HG03108 (cell line): ENCODE measurements around the gene FAM193B.

Experiments used
- ATAC-seq: cut with Tn5 transposase; IDR thresholded peaks from one replicate; pipeline ENCODE4 v1.9.1; 2021; ENCODE audit warnings: moderate library complexity; ENCODE audit not compliant: unreplicated experiment

FAM193B gene

GRCh38 chr5:177501874-177502678 lies 52.3 kb downstream of the FAM193B start:
- no peak for ATAC-seq

- no peak for ATAC-seq
These were observed 53.5 kb downstream of the FAM193B start for GRCh38 chr5:177500685-177501522.

DNA sequence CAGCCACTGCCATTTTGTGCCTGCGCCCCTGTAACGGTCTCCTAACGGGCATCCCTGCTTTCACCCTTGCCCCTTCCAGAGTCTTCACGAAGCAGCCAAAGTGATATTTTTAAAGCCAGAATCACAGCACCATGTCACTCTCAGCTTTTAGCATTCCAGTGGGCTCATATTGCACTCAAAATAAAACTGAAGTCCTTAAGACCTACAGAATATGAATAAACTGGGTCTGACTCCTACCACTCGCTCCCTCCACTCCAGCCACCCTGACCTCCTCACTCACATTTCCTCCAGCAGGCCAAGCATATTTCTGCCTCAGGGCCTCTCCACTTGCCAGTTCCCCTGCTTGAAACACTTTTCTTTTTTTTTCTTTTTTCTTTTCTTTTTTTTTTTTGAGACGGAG lies 54.5 kb downstream of the FAM193B start:
- no peak for ATAC-seq

- ATAC-seq: no peak
These were observed 56.2 kb downstream of the FAM193B start for GRCh38 chr5:177498013-177498787.

- peak; percentile 75 for ATAC-seq
These were observed 56.9 kb downstream of the FAM193B start, which contains the start of gene PDLIM7 for GRCh38 chr5:177497292-177498012. PDLIM7 (minus strand) TSS chr5:177497604; CDS start chr5:177496512, 1,092 bp downstream.

DNA sequence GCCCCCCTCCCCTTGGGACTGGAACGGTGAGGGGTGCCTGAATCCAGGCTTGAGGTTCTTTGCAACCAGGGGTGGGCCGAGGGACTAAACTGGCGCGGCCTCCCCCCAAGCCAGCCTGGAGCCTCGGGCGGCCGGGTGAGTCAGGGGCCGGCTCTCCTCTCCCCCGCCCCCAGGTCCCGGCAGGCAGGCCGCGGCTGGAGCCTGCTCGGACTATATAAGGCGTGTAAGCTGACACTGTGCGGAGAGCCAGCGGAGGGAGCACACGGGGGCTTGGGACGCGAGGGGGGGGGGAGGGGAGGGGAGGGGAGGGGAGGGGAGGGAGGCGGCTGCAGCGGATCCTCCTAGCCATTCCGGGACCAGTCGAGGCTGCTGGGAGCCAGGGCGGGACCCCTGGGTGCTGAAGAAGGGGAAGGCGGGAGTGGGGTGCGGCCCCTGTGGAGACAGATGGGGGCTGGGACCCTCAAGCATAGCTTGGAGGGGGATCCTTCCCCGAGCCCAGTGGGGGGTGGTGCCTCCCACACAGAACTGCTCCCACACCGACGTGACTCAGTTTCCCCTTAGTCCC lies 57.6 kb downstream of the FAM193B start:
- ATAC-seq: no peak

DNA sequence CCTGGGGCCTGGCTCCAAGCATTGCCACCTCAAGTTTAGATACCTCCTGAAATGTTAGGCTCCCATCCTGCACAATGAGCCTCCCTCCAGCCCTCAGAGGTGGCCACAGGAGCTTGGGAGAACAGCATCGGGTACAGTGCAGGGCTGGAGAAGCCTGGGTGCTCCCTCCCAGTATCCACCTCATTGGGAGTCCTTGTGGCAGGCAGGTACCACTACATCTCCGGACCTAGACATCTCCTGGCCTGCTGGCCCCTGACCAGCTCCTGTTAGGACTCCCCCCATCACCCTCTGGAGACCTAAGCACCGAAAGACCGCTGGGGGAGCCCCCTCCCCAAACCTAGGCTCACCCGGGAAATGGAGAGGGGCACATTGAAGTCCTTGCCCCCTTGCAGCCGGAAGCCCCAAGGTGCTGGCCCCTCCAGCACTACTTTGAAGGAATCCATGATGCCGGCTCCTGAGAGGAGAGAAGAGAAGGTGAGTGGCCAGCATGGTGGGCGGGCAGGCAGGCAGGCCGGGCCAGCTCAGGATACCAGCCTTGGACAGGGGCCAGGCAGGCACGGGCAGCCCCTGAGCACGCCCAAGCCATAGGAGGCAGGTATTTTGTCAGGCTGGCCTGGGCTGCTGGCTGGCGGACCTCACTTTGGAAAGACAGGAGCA lies 58.2 kb downstream of the FAM193B start:
- no peak for ATAC-seq

GRCh38 chr5:177495243-177496060 lies 58.9 kb downstream of the FAM193B start:
- ATAC-seq: no peak

- ATAC-seq: no peak
These were observed 59.8 kb downstream of the FAM193B start for GRCh38 chr5:177494346-177495195.

DNA sequence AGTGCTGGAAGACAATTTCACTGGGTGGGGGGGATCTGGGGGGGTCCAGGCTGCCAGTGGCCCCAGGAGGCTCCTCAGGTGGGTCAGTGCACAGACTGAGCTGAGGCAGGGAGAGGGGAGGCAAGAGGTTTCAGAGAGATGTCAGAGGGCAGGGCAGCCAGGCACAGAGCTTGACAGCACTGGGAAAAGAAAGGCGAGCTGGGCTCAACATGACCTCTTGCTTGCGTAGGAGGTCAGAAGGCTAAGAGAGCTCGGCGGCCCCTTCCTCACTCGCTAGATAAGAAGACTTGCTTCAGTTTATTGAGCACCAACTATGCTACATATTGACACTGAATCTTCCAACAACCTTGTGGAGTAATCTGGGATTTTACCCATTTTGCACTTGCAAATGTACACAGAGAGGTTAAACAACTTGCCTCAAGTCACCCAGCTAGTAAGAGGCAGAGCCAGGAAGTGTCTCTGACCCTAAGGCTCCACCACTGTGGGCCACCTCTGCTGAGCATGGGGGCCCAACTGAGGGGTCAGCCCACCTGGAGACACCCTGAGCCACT lies 60.5 kb downstream of the FAM193B start:
- no peak for ATAC-seq

DNA sequence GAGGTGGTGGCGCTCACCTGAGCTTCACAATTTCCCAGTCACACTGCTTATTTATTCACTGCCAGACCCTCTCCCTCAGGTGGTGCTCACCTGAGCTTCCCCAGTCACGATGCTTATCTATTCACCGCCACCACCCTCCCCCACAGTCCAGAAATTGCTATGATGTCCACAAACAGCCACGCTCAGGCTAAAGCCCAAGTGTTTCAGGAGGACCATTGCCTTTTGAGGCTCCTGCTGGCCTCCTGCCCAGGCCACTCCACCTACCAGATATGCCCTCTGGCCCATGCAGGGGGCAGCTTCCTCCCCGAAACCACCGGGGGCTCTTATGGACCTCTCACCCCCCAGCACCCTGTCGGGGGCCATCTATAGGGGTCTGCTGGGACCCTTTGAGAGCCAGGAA lies 61.5 kb downstream of the FAM193B start:
- no peak for ATAC-seq

GRCh38 chr5:177491983-177492746 lies 62.2 kb downstream of the FAM193B start:
- ATAC-seq: no peak

DNA sequence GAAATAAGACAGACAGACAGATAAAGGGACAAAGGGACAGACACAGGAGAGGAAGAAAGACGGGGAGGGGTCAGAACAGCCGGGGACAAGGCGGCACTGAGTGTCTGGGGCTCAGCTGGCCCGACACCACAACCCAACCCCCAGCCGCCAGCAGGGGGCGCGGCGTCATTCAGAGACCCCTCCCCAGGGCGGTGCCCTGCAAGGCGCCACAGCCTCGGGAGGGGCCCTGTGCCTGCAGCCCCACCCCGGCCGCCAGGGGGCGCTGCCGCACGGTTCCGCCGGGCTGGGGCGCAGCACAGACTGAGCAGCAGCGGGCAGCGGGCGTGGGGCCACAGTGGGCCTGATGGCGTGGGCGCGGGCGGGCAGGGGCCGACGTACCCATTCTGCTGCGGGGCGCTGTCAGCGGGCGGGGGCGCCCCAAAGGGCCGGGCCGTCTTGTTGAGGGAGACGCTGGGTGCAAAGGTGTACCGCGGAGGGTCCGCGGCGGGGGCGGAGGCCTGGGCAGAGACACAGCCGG lies 62.9 kb downstream of the FAM193B start:
- no peak for ATAC-seq

- ATAC-seq: no peak
These were observed 63.4 kb downstream of the FAM193B start for GRCh38 chr5:177490992-177491391.

GRCh38 chr5:177490311-177490991 lies 63.9 kb downstream of the FAM193B start:
- no peak for ATAC-seq

- no peak for ATAC-seq
These were observed 65.1 kb downstream of the FAM193B start for GRCh38 chr5:177489119-177489716.
